Esophagus muscularis mucosa (tissue), 4 donors: ENCODE data around the gene TRABD2B.

Experiments
- CTCF ChIP-seq, 3 experiments: fragments of 200-600 bp in 2 of 3; fragments of 450-650 bp in 1 of 3; sonication (generic) in 2 of 3; IDR thresholded peaks; one replicate each; pipeline ENCODE4 v1.5.1; 2017 to 2019; ENCODE audit warnings: antibody characterized with exemption in 3 of 3, mild to moderate bottlenecking in 2 of 3, moderate library complexity in 1 of 3
- EP300 ChIP-seq: sonication (generic); formaldehyde crosslinking; IDR thresholded peaks from one replicate; pipeline ENCODE4 v1.6.1; 2017; ENCODE audit warnings: antibody characterized with exemption
- POLR2A ChIP-seq: fragments of 450-650 bp; IDR thresholded peaks from one replicate; pipeline ENCODE4 v1.6.1; 2017; ENCODE audit warnings: antibody characterized with exemption, moderate library complexity, mild to moderate bottlenecking, low read depth
- POLR2AphosphoS5 ChIP-seq, 2 donors: sonication (generic); formaldehyde crosslinking; IDR thresholded peaks; one replicate each; pipeline ENCODE4 v1.6.1; 2017; ENCODE audit warnings: antibody characterized with exemption in 2 of 2

- TF ChIP-seq POLR2AphosphoS5 (IDR thresholded peaks at IDR 0.05) (no peak), CTCF (IDR thresholded peaks at IDR 0.05) (no peak), EP300 (no peak), POLR2A (no peak)
These were observed 191.2 kb downstream of the TRABD2B start for GRCh38 chr1:47805921-47806361.
